Measurements from ENCODE around the gene HECTD3. TPM values are rescaled to one million over a fixed set of nuclear protein-coding genes. Genes with fewer than 3 reads are reported as not detected.
"Not testable (repeated sequence)": the region's sequence is repeated elsewhere in the genome, so short reads cannot be mapped to it uniquely, and the experiment has no call there.

HECTD3 gene
- total RNA-seq, 1 donor from 2014 or later = 44.3 TPM

- no peak for DNase-seq (ENCODE audit: low read depth)
- TF ChIP-seq CTCF (IDR thresholded peaks at IDR 0.05; ENCODE audit: insufficient read depth, low read length, poor library complexity, severe bottlenecking) = no peak
- Histone ChIP-seq H3K4me3 (ENCODE audit: low read depth, low read length) (no peak overlapping the region), H3K27me3 (ENCODE audit: control insufficient read depth, insufficient read depth, low read length) (no peaks in the 10 kb centered on the region), H3K36me3 (ENCODE audit: control insufficient read depth, insufficient read depth, low read length) (no peaks in the 10 kb centered on the region)
These were observed 8.2 kb downstream of the HECTD3 start for GRCh38 chr1:45002650-45003645.

GRCh38 chr1:45001576-45001975, 9.5 kb downstream of the HECTD3 start:
- DNase-seq (ENCODE audit: low read depth); H3K4me3 ChIP-seq (ENCODE audit: low read depth, low read length); H3K36me3 ChIP-seq (ENCODE audit: control insufficient read depth, insufficient read depth, low read length); H3K27me3 ChIP-seq (ENCODE audit: control insufficient read depth, insufficient read depth, low read length): not testable (repeated sequence)

- no peak for DNase-seq (ENCODE audit: low read depth)
- Histone ChIP-seq H3K27me3 (ENCODE audit: control insufficient read depth, insufficient read depth, low read length) (no peaks in the 10 kb centered on the region), H3K36me3 (ENCODE audit: control insufficient read depth, insufficient read depth, low read length) (no peaks in the 10 kb centered on the region), H3K4me3 (ENCODE audit: low read depth, low read length) (no peak overlapping the region)
- TF ChIP-seq CTCF (IDR thresholded peaks at IDR 0.05; ENCODE audit: insufficient read depth, low read length, poor library complexity, severe bottlenecking) = no peak
These were observed 10.1 kb downstream of the HECTD3 start for GRCh38 chr1:45001011-45001481.

- no peak for TF ChIP-seq CTCF (IDR thresholded peaks at IDR 0.05; ENCODE audit: insufficient read depth, low read length, poor library complexity, severe bottlenecking)
- DNase-seq (ENCODE audit: low read depth) = no peak
- Histone ChIP-seq H3K36me3 (ENCODE audit: control insufficient read depth, insufficient read depth, low read length) (no peaks in the 10 kb centered on the region), H3K4me3 (ENCODE audit: low read depth, low read length) (no peak overlapping the region), H3K27me3 (ENCODE audit: control insufficient read depth, insufficient read depth, low read length) (no peaks in the 10 kb centered on the region)
These were observed 11.9 kb downstream of the HECTD3 start for GRCh38 chr1:44999232-44999631.

- H3K36me3 ChIP-seq (ENCODE audit: control insufficient read depth, insufficient read depth, low read length) = no peaks in the 10 kb centered on the region
- TF ChIP-seq CTCF (IDR thresholded peaks at IDR 0.05; ENCODE audit: insufficient read depth, low read length, poor library complexity, severe bottlenecking) = no peak
- H3K27me3 ChIP-seq (ENCODE audit: control insufficient read depth, insufficient read depth, low read length) = no peaks in the 10 kb centered on the region
- no peak for DNase-seq (ENCODE audit: low read depth)
- H3K4me3 ChIP-seq (ENCODE audit: low read depth, low read length) = no peak overlapping the region
These were observed 15.5 kb downstream of the HECTD3 start for GRCh38 chr1:44995467-44996238.

- Histone ChIP-seq H3K36me3 (ENCODE audit: control insufficient read depth, insufficient read depth, low read length) (no peaks in the 10 kb centered on the region), H3K4me3 (ENCODE audit: low read depth, low read length) (no peak overlapping the region), H3K27me3 (ENCODE audit: control insufficient read depth, insufficient read depth, low read length) (no peaks in the 10 kb centered on the region)
- TF ChIP-seq CTCF (IDR thresholded peaks at IDR 0.05; ENCODE audit: insufficient read depth, low read length, poor library complexity, severe bottlenecking) = no peak
- DNase-seq (ENCODE audit: low read depth) = no peak
These were observed 16.7 kb downstream of the HECTD3 start for GRCh38 chr1:44994309-44994898.
